Eye (tissue), 1 donor: ENCODE data around the gene TWIST2.

ENCODE experiments used
- DNase-seq: peaks from one replicate; pipeline ENCODE4 v3.0.0-alpha.2; 2015

Gene TWIST2

DNA sequence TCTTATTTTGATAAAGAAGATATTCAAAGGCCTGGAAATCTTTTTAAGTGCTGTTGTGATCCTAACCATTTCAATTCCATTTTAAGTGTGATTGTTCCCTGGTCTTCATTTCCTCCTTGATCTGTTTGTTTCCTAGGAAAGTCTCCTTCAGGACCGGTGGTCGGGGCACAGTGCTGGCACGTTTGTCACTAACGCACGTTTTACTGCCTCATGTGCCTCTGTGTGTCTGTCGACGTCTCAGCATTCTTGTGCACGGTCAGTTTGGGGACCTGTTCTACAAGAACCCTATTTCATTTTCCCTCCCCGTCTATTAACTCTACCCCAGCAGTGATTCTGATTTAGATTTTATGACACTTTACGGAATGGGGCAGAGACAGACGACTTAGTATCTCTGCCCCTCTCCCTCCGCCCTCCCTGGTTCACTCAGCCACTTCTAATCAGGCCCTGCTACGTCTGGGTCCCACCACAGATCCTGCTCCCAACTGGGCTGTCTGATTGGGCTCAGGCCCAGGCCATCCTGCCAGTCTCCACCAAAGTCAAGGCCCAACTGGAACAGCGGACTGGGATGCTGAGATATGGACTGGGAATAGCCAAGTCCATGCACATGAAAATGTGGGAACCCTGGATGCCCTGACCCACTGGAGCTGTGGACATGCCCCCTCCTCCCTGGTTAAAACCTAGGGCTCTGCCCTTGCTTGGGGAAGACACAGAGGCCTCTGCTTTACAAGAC, 95.6 kb downstream of the TWIST2 start:
- DNase-seq = no peak

DNA sequence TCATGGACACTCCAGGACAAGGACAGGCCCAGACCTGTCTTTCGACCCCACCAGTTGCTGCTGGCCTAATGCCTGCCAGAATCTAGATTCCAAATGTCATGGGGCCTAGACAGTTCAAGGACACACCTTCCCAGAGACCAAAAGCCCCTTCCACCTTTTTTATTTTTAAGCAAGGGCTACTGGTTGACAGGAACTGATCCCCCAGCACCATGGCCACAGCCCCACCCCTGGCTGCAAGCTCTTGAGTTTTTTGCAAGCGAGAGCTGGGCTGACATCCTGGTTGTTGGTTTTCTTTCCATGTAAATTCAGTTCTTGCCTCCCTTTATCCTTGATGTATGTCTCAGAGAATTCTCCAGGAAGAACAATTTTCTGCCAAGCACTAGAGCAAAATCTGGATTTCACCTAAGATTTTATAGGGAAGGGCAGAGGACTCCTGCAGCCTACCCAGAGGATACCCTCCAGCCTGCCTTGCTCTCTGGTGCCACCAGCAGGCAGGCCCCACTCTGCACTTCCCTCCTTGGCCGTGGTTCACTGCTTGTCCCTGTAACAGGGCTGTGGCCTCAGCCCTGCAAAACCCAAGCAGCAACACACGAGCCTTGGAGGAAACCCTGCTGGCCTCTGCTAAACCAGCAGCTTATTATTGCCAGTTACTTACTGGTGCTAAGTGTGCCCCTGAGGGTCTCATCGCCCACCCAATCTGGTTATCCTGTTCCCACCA, 97.7 kb downstream of the TWIST2 start:
- no peak for DNase-seq

DNA sequence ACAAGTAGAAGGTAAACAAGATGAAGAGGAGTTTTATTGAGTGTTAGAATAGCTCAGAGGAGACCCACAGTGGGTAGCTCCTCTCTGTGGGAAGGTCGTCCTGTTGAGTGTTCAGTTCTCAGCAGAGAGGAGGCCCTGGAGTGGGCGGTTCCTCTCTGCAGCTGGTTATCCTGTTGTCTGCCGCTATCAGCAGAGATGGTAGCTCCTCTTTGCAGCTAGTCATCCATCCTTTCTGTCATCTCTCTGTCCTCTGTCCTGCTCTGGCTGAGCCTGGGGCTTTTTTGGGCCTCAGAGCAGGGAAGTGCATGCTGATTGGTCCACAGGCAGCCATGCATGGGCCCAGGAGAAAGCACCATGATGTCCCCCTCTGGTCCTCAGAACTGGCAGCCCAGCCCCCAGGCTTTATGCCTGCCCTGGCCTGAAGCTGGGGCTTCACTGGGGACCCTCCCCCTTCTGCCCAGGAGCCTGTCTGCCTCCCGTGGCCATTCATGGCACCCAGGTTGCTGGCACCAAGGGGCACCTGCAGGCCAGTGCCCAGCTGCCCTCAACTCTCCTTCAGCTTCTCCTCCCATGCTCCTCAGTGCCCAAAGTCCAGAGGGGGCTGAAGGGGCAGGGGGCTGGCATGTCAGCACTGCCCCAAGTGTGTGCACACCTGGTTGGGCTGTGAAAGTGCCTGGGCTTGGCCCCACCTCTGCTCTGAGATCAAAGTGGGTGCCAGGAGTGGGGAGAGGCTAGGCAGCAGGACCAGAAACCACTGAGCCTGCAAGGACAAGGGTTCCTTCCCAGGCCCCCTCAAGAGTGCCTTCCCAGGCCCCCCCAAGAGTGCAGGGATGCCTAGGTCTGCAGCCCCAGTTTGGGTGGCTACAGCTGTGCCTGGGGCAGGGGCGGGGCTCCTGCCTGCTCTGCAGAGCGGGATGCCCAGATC, 98.7 kb downstream of the TWIST2 start:
- DNase-seq = no peak

DNA sequence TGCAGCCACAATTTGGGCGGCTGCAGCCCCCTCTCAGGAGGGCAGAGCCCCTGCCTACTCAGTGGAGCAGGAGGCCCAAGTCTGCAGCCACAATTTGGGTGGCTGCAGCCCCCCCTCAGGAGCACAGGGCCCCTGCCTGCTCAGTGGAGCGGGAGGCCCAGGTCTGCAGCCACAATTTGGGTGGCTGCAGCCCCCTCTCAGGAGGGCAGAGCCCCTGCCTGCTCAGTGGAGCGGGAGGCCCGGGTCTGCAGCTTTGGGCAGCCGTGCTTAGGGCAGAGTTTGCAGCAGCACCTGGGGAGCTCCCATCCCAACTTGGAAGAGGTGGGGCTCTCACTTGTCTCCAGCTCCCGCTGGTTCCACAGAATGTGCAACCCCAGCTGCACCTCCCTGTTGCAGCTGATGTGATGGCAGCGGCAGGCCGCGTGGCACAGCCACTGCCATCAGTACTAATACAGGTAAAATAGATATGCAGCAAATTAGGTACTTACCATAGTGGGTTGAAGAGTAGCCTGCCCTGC, 99.4 kb downstream of the TWIST2 start:
- no peak for DNase-seq

DNA sequence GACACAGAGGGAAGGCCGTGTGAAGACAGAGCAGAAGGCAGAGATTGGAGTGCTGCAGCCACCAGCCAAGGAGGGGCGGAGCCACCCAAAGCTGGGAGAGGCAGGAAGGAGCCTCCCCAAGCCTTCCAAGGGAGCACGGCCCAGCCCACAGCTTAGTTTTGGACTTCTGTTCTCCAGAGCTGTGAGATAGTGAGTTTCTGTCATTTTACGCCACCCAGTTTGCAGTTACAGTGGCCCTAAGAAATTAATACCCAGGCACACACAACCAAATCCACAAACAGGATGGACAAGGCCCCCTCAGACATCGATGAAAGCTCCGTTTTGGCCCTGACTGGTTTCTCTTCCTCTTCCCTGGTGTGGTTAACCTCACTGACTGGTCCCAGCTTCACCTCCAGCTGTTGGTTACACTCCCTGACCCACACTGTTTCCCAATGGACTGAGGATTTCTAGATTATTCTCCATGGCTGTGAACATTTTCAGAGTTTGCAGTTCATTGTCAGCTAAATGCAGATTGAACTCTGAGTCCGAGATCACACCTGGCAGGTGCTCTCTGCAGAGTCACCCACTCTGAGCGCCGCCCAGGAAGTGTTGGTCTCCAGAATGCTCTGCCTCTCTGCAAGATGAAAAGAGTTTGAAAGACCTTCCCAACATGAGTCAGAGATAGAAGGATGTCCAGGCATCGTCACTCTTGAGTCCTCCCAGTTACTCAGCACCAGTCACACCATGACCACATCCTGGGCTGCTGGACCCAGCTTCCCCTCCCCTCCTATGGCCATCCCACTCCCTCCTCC, 100.2 kb downstream of the TWIST2 start:
- no peak for DNase-seq

DNA sequence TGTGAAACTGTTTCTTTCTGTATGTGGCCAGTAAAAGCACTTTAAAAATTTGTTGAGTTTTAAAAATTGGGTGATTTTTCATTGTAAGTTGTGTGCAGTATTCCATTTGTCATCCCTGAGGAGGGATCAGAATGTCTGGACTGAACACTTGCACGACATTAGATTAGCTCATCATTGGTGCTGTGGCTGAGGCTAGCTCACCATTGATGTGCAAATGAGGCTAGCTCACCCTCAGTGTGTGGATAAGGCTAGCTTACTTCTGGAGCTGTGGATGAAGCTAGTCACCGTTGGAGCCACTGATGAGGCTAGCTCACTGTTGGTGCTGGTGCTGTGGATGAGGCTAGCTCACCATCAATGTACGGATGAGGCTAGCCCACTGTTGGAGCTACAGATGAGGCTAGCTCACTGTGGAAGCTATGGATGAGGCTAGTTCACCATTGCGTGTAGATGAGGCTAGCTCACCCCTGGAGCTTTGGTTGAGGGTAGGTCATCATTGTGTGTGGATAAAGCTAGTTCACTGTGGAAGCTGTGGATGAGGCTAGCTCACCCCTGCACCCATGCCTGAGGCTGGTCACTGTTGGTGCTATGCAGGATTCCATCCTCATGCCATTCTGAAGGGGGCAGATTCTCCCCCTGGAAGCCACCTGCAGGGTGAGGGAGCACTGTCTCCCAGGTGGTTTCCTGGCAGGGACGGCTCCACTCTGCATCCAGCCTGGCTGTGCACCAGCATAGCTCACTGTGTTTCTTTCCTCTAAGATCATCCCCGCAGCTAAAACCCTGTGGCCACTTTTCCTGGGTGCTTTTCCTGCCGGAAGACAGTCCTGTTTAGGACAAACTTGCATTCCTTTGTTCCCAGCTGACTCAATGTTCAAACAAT, 101.1 kb downstream of the TWIST2 start:
- no peak for DNase-seq

DNA sequence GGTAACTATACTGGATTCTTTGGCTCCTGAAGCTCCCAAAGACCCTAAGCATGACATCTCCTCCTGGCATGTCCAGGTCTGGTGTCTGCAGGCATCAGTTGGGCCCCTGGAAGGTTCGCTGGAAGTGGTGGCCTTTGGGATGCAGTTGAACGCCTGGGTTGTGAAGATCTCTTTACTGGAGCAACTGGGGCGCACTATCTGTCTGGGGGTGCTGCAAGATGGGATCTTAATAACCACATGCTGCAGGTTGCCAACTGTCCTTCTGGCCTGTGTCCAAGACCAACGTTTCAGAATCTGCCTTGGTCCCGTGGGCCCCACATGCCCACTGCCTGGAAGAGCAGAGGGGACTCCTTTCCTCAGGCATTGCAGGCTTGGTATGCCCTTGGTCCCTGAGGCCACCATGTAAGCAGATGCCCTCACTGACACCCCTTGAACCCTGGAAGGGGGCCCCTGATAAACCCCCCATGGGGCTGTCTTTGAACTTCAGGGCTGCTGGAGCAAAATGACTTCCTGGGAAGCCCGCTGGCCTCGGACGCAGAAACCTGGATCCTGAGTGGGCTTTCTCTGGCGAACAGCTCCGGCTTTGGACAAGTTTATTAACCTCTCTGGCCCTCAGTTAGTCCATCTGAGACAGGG, 101.9 kb downstream of the TWIST2 start:
- DNase-seq = no peak

DNA sequence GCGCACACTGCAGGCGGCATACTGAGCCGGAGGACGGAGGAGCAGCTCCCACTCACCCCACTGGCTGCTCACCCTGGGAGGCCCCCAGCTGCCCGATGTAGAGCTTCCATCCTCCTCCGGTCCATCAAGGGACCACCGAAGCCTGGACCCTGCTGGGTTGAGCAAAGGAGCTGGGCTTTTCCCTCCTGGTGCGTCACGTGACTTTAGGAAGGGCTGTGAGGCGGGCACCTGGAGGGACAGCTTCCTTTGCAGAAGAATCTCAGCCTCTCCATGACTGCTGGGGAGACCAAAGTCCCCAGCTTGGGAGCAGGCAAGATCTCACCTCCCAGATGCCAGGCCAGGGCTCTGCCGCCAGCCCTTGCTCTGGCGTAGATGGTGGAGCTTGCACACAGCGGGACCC, 102.7 kb downstream of the TWIST2 start:
- no peak for DNase-seq

DNA sequence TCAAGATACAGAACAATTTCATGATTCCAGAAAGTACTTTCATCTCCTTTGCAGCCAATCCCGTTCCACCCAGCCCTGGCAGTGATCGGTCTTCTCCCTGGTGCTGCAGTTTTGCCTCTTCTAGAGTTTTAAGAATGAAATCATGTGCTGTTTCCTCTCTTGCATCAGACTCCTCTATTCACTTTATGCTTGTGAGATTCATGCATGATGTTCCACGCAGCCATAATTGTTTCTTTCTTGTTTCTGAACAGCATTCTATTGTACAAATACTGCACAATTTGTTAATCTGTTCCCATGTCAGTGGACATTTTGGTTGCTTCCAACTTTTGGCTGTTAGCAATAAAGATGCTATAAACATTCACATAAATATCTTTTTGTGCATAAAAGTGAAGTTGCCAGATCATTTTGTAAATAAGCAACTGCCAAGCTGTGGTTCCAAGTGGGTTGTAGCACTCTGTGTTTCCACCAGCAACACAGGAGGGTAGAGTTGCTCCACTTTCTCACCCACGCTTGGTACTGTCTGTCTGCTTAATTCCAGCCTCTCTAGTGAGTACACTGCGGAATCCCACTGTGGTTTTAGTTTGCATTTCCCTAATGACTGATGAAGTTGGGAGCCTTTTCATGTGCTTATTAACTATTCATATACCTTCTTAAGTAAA, 104.5 kb downstream of the TWIST2 start:
- no peak for DNase-seq

DNA sequence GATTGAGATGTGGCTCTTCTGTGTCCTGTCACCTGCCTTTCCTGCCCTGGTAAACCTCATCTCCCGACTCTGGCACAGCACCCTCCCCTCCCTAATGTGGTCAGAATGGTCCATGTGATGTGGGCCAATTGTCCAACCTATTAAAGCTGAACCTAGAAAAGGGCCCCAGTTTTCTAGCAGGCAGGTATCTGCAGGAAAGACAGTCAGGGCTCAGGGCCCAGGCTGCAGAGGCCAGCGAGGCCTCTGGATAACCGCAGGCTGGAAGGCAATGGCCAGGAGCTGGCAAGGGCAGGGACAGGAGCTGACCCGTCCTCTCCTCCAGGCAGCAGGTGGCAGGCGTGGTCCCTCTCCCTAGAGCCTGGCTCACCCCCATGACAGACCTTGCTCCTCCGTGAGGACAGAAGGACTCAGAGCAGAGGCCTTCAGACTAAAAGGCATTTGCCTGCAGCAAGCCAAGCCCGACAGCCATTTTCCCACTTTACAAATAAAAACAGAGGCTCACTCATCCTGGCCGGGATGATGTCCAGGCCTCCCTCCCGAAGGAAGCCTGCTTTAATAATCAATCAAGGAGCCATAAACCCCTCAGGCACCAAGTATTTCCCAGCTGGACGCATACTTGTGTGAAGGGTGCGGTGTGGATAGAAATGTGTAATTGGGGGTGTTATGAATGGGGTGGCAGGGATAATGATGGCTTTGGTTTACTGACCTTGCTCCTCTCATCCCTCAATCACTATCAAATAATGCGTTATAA, 107.1 kb downstream of the TWIST2 start:
- no peak for DNase-seq

DNA sequence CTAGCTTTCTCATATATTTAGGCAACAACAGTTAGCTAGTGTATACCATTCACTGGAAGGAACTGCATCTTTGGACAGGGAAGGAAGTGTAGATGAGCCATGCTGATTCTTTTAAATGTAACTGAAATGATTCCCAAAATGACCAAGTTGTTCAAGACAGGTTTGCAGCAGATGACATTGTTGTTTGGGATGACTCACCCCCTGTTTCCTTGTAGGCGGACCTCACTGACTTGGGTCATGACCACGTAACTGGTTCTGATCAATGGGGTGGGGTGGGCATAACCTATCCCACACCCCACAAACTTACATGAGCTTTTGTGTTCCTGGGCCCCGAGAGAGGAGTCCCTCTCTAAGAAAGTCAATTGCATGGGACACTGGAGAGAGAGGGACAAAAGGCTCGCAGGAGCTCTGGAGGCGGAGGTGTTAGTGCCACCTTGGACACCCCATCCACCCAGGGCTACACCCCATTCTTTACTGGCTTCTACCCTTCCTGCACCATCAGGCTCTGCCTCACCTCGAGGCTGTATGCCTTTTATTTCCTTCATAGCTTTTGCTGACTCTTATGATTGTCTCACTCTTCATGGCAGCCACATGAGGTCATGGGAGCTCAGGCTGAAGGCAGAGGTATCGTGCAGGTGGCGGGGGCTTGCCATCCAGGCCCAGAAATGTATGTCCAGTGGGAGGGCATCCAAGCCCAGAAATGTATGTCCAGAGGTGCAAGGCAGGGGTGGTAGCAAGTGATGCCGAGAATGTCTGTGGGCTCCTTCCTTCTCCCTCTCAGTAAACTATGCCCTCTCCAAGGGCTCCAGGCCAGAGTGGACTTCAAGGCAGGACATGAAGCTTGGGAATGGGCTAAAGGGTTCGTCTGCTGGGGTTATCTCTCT, 108.0 kb downstream of the TWIST2 start:
- no peak for DNase-seq

DNA sequence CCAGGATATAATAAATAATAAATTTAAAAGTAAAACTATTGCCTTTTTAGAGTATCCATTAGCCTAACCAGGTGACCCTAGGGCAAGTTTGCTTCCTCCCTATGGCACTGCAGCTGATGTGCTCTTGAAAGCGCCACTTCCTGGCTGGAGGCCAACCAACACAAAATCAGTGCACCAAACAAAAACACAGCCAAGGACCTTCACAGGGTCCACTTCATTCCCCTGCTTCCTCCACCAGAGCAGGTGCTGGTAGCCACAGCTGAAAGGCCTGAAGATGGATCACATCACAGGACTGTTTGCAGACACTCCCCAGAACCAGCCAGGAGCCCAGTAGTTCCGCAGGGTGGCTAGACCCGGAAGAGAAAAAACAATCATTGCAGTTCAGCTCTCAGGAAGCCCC, 108.8 kb downstream of the TWIST2 start:
- DNase-seq = no peak
